HG03097 (cell line): ENCODE results near the gene DNMT3A.
A peak's percentile ranks its signal among the peaks of the same experiment; 100 is the strongest.

Experiments used
- ATAC-seq: cut with Tn5 transposase; IDR thresholded peaks from one replicate; pipeline ENCODE4 v1.9.1; 2021; ENCODE audit not compliant: unreplicated experiment, low FRiP score

Gene DNMT3A

DNA sequence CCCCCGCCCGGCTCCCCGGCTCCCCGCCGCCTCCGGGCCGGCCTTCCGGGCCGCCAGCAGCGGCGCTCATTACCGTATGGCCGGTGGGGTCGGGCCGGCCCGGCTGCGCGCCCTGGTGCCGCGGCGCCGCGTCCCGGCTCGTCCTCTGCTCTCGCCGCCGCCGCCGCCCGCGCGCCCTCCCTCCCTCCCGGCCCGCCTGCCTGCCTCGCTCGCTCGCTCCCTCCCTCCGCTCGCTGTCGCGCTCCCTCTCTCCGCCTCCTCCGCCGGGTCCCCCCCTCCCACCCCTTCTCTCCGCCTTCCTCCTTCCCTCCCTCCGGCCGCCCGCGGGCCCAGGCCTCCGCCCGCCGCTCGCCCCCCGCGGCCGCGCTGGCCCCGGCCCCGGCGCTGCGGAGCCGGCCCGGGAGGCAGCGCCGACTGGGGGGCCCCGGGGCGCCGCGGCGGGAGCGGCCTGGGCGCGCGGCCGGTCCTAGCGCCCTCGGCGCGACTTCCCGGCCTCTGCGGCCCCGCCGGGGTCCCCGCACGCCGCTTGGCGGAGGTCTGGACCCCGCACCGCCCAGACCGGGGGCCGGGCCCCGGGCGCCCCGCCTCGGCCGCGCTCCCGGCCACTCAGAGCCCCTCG, at the start of gene DNMT3A:
DNMT3A (minus strand) TSS at position 173 of the 619 bp plus-strand sequence. CDS start 27,941 bp downstream, outside the sequence.
- ATAC-seq = peak; percentile 26

GRCh38 chr2:25389161-25389560, 47.4 kb upstream of the DNMT3A start:
- no peak for ATAC-seq

- ATAC-seq = no peak
These were observed 46.8 kb upstream of the DNMT3A start for GRCh38 chr2:25388491-25388890.

GRCh38 chr2:25387876-25388449, 46.2 kb upstream of the DNMT3A start:
- ATAC-seq = no peak

GRCh38 chr2:25386971-25387875, 45.5 kb upstream of the DNMT3A start:
- no peak for ATAC-seq

GRCh38 chr2:25385910-25386309, 44.2 kb upstream of the DNMT3A start:
- ATAC-seq = no peak

DNA sequence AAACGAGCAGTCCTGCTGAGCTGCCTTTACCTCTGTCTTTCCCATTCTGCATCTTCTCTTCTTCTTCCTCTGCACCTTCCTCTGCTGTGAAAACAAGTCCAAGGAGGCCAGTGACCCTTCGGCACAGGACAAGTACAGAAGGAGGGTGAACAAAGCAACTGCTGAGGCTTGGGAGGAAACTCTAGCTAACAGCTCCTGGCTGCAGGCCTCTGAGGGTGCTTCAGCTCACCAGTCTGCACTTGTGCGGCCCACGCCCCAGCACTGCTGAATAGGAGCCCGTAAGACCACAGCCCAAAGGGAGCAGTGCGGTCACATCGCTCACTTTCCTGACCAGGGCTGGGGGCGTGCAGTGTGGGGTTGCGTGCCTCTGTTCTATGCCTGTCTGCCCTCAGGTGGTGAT, 42.1 kb upstream of the DNMT3A start:
- no peak for ATAC-seq

GRCh38 chr2:25381502-25381901, 39.8 kb upstream of the DNMT3A start:
- ATAC-seq = no peak

GRCh38 chr2:25380586-25381375, 39.1 kb upstream of the DNMT3A start:
- ATAC-seq = no peak

DNA sequence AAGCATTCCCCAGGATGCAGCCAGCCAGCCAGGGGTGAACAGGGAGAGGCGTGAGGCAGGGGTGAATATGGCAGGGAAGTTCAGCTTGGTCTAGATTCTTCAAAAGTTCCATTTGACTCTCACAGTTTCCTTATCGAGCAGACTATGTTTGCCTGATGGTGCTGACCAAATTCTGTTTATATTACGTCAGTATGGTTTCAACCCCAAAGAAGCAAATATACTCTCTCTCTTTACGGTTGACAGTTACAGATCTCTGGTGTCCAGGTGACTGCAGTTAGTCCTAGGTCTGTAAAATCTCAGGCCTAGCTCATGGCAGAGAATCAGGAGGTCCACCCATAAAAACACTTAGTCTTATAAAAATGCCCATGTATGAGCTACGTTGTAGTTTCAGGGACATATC, 38.3 kb upstream of the DNMT3A start:
- no peak for ATAC-seq

DNA sequence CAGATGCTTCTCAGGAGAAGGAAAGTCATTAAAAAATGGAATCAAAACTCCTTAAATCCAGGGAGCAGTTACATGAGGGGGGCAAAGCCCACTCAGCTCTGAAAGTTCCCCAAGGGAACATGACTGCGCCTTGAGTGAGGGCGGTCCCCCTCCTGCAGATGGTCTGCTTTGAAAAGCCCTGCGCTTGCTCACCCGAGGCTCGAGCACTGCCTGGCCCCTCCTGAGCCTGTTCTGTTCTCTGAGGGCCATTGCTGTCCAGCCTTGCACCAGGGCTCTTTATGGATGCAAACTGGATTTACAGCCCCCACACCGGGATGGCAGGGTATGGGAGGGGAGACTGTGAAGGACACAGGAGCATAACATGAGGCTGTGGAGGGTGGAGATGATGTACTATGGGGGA, 37.8 kb upstream of the DNMT3A start:
- no peak for ATAC-seq

GRCh38 chr2:25378731-25379490, 37.2 kb upstream of the DNMT3A start:
- ATAC-seq = no peak

DNA sequence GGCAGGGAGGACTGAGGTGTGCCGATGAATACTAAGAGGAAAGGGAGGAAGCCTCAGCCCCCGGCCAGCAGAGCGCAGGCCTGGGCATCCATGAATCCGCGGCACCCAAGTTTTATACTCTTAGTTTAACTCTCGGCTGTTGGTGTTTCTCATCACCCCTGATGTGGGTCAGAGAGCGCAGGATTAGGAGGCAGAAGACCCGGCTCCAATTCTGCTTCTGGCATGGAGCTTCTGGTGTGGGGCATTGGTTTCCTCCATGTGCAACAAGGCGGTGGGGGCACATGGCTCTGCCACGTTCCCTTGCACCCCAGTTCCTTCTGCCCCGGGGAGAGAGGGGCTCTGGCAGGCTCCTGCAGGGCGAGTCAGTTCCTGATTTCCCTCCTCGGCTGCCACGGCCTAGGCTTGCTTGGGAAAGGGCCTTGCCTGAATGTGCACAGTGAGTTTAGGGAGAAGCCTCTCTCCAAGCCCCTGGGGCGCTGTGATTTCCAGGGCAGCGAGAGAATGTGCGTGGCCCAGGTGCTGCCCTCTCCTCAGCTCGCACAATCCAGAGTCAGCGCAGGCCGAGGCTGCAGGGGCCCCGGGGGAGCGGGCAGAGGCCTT, 36.2 kb upstream of the DNMT3A start:
- ATAC-seq = no peak

DNA sequence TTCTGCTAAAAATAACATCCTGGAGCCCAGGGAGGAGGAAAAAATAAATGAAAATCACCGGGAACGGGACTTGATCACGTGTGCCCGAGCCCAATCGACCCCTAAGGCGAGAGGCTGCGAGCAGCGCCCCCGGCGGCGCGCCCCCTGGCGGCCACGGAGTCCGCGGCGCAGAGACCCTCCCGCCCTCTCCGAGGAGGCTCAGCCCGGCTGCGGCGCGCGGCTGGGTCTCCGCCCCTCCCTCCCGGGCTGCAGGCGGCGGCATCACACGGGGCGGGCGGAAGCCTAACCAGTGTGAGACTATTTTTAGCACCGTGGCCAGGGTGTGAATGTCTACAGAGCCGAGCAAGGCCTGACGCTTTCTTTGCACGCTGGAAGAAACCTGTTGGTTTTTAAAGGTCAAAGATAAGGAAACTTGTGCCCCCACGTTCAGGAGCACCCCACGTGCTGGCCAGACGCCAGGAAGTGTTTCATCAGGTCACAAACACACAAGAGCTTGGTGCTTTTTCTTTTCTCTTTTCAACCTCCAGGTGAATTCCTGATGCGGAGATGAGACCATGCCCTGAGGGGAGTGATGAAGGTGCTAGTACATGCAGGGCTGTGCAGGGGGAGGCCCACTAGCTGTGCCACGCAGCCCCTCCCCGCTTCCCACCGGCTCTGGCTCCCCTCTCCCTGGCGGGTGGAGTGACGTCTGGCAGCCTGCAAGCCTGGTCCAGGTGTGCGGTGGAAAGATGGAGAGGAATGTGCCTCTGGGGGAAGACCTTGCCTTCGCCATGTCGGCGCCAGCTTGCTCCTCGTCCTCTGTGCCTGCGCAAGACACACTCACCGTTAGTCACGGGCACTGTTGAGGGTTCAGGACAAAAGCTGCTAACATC, 35.3 kb upstream of the DNMT3A start:
- peak; percentile 85 for ATAC-seq

DNA sequence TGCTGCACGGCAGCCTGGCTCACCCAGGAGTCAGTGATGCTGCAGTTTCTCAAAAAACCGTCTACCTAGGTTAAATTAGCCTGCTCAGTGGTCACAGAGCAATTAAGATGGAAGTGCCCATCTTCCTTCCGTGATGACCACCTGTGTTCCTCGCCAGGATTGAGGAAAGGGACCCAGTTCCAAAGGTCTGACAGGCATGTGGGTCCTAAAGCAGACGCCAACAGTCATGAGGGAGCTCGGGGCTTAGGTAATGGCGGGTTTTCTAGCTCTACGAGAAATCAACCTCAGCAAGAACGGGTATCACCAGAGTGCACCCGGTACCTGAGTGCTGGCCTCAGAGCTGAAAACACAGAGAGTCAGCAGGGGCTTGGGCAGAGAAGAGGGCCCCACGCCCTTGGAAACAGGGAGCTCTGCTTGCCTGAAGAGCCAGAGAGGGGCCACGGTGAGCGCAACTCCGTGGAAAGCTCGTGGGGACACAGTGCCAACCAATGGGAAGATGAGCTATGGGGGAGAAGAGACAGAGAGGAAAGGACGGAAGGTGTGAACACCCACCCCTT, 34.3 kb upstream of the DNMT3A start:
- ATAC-seq = no peak

- ATAC-seq = no peak
These were observed 33.8 kb upstream of the DNMT3A start for GRCh38 chr2:25375371-25375988.

- no peak for ATAC-seq
These were observed 33.1 kb upstream of the DNMT3A start for GRCh38 chr2:25374827-25375226.

- no peak for ATAC-seq
These were observed 32.7 kb upstream of the DNMT3A start for GRCh38 chr2:25374411-25374810.
